GM19438 (cell line): ENCODE results near the gene SPIRE1.

Experiments used
- ATAC-seq: cut with Tn5 transposase; IDR thresholded peaks from one replicate; pipeline ENCODE4 v1.9.1; 2021; ENCODE audit warnings: low read depth; ENCODE audit not compliant: unreplicated experiment

SPIRE1 gene

DNA sequence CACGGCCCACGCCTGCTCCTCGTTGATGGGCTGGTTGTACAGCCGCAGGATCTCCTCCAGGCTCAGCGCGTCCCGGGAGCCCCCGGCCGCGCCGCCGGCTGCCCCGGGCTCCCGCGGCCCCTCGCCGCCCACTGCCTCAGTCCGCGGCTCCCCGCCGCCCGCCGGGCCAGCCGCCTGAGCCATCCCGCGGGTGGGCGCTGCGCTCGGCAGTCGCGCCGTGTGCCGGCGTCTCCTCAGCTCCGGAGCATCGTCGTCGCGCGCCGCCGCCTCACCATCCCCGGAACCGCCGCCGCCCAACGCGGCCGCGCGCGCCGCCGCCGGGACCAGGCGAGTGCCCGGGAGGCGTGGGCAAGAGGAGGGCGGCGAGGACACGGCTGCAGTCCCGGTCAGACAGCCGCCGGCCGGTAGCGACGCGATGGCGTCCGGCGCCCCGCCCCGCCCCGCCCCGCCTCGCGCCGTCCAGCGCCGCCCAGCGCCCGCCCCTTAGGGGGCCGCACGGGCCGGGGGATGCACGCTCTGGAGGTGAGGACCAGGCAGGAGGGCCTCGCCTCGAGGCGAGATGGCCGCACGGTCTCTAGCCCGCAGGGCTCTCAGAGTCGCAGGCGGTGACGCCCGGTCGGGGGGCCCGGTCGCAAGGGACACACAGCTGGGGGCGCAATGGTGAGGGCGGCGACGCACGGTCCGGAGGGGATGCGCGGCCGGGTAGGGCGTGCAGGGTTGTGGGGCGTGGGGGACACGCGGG lies at the start of gene SPIRE1:
Gene SPIRE1 (minus strand): TSS at position 424 of the 742 bp plus-strand sequence. CDS start 241 bp downstream, at position 183.
- ATAC-seq: peak; percentile 67

DNA sequence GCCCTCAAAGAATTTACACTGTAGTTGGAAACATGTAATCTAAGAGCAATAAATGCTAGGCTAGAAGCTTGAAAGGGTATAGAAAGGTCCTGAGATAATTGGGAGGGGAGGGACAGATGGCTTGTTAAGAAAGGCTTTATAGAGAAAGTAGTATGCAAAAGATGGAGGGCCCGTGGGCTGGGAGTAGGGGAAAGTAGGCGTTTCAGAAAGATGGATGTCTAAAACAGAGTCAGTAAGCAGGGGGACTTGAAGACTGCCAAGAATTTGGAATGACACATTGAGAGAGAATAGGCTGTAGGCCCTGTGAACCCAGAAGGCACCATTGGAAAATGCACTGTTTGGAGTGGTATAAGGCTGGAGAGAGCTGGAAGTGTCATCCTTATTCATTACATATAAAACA lies 45.8 kb upstream of the SPIRE1 start:
- no peak for ATAC-seq

DNA sequence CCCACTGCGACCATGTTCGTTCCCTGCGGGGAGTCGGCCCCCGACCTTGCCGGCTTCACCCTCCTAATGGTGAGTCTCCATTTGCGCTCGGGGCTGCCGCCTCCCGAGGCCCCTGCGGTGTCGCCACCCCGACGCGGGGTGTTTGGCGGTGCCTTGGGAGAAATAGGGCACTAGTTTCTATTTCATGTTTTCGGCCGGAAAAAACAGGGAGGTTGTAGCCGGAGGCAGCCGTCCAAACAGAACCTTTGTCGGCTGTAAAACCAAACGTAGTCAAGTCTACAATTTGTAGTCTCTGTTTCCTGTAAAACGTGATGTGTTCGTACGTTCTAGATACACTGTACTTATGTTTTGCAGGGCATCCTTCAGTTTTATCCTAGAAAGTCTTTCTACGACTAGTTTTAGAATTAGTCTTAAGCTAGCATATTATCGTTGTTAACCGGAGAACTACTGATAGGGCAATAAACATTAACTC lies 45.2 kb upstream of the SPIRE1 start:
- peak; percentile 41 for ATAC-seq

DNA sequence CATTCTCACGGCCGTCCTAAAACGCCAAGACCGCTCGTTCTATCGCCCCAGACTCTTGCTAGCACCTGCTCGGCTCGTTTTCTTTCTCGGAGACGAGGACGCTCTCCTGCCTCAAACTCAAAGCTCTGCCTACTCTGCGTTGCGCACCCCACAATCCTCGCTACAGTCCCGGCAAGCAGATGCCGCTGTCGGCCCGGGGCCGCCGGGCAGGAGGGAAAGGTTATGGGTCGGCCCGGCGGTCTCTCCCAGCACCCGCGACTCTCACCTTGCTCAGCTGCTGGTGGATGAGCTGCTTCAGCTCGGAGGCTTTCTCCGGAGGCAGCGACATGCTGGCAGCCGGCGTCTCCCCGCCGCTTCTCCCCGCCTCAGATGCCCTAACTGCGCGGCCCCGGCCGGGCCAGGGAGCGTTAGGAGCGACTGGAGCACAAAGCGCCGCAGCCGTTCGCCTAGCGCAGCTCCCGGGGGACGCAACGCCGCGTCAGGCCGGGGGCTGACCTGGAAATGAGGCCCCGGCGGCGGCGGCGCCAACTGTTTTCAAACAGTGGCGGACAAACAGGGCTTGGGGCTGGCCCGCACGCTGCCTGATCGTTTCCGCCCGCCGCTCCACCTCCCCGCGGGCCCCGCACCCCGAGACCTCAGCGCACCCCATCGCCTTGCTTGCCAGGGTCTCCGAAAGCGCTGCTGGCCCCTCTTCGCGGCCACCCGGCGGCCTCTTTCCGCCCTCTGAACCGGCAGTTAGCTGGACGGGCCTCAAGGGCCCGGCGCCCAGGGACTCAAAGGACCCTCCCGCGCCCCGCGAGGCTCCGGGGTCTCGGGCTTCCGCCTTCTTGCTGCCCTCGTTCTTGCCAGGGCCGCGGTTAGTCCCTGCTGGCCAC lies 44.6 kb upstream of the SPIRE1 start, which contains the start of the genes CEP76 and PSMG2:
Gene CEP76 (minus strand): TSS at position 503 of the 875 bp plus-strand sequence. CDS start 175 bp downstream, at position 328.
Gene PSMG2 (plus strand): TSS at position 822 of the 875 bp plus-strand sequence. CDS start 66 bp downstream, outside the sequence.
- ATAC-seq: peak; percentile 79

DNA sequence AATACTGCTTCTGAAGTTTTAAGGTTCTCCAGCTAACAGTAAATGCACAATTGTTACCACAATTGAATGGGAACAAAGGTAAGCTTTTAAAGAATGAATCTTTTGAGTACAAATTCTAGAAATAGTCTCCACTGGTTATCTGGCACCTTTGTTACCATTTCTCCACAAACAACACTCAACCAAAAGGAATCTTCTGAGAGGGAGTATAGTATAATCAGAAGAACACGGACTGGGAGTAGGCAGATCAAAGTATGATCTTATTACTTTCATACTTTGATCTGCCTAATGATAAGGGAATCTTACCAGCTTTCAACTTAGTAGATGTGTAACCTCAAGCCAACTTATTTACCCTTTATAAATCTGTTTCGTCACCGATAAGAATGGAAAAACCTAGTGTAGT lies 43.3 kb upstream of the SPIRE1 start:
- no peak for ATAC-seq

DNA sequence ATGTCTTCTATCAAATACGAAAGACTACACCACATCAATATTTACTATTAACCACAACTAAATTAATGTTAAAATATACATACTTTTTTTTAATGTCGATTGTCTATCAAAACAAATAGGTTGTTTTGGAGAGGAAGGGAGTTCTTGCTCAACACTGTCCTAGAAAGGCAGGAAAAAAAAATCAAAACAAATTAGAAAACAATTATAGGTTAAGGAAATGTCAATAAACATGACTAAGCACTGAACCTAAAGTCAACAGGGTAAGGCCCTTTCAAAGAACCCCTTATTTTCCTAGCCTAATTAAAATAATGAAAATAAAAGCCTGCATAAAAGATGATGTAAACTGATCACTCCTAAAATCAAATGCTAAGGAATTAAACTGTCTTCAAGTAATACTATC lies 41.8 kb upstream of the SPIRE1 start:
- ATAC-seq: no peak

DNA sequence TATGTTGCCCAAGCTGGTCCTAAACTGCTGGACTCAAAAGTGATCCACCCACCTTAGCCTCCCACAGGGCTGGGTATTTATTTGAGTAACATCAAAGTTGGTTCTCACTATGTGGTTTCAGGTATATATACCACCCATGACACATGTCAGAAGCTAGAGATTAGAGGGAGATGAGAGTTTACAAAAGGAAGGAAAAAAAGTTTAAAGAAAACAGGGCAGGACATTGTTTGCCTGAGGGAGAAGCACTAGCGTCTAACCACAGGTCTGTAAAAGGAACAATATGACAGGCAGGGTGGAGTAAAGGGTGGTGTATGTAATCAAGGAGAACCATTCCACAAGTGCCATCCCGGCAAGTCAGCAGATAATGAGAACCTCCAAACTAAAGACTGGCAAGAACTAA lies 36.1 kb upstream of the SPIRE1 start:
- ATAC-seq: no peak

DNA sequence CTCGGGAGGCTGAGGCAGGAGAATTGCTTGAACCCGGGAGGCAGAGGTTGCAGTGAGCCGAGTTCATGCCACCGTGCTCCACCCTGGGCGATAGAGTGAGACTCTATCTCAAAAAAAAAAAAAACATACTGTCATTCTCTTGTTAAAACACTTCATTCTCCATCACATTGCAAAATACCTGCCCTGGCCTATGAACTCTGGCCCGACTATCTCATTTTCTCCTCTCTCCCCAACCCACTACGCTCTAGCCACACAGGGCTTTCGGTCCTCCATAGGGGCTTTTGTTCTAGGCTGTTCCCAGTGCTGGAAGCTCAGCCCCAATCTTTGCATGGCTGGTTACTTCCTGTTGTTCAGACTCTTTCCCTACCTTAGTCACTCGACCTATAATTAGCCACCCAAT lies 34.3 kb upstream of the SPIRE1 start:
- ATAC-seq: no peak

DNA sequence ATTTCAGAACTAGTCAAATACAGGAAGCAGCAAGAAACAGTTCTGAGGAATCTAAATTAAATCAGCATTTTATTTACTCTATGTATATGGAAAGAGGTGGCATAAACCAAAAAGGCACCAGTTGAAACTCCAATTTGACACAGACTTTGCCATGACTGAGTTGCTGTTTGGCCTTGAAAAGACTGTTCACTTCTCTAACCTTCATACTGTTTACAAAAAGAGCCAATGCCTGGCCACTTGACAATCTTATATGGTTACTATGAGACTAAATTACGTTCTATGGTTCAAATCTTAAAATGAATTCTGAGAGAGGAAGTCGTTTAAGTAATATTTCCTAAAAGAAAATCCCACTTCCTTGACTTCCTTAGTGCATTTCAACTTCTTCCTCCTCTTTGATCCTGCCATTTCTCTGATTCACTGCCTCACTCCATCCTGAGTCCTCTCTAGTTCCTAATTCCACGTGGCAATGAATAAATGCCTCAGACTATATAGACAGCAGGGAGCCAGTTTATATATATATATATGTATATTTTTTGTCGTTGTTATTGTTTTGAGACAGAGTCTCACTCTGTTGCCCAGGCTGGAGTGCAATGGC lies 31.4 kb upstream of the SPIRE1 start:
- ATAC-seq: no peak

DNA sequence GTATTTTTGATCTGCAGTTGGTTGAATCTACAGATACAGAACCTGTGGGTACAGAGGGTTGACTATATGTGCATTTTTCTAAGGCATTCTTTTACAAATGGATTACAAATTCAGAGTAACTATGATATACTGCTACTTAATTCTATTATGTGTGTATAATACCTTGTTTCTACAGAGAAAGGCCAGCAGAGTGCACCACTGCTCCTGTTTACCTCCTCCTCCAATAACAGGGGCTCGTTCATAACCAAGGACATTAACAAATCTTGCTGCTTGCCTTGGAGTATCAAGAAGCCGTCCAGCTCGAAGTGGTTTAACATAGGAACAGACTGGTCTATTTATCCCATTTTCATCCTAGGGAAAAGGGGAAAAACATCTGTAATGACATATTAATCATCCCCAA lies 28.2 kb upstream of the SPIRE1 start:
- no peak for ATAC-seq

DNA sequence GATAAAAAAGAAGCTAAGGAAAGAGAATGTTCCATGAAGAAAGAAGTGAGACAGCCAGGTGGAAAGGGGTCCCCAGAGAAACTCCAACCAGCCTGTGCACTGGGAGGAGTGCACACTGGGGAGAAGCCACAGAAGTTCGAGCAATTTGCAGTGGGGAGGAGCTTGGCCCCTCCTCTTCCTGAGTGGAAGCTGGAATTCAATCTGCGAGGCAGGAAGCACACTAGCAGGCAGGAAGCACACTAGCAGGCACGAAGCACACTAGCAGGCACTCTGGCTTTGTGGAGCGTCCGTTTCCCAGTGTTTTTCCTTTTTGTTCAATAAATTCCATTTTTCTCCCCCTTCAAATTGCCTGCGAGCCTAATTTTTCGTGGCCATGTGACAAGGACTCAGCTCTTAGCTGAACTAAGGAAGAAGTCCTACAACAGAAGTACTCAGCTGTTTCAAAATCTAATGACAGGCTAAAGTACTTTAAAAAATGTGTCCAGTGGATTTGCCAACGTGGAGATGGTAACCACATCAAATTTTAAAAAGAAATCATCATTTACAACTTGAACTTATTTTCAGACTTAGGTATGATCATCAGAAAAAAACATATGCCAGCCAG lies 21.4 kb upstream of the SPIRE1 start:
- no peak for ATAC-seq

DNA sequence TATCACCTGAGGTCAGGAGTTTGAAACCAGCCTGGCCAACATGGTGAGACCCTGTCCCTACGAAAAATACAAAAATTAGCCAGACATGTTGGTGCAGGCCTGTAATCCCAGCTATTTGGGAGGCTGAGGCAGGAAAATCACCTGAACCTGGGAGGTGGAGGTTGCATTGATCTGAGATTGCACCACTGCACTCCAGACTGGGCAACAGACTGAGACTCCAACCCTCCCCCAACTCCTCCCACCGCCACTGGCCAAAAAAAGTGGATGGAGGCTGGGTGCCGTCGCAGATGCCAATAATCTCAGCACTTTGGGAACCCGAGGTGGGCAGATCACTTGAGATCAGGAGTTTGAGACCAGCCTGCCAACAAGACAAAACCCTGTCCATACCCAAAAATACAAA lies 10.1 kb upstream of the SPIRE1 start:
- ATAC-seq: no peak

DNA sequence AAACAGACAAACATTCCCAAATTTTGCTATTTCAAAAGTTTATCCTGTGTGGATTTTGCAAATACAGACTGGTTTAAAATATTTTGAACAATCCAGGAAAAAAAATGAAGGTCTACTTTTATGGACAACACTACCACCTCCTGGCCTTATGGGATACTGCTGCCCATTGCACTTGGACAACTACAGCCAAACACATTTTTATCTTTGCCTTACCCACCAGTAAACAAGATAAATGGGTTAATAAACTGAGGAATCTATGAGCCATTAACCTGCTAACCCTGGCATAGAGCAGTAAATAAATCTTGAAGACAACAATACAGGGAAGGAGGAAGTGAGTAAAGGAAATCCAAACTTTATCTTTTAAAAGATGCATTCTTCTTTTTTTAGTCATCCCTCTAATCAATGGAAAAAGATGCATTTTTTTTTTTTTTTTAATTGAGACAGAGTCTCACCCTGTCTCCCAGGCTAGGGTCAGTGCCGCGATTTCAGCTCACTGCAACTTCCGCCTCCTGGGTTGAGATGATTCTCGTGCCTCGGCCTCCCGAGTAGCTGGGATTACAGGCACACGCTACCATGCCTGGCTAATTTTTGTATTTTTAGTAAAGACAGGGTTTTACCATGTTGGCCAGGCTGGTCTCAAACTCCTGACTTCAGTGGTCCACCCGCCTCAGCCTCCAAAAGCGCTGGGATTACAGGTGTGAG lies 2.1 kb upstream of the SPIRE1 start:
- no peak for ATAC-seq

DNA sequence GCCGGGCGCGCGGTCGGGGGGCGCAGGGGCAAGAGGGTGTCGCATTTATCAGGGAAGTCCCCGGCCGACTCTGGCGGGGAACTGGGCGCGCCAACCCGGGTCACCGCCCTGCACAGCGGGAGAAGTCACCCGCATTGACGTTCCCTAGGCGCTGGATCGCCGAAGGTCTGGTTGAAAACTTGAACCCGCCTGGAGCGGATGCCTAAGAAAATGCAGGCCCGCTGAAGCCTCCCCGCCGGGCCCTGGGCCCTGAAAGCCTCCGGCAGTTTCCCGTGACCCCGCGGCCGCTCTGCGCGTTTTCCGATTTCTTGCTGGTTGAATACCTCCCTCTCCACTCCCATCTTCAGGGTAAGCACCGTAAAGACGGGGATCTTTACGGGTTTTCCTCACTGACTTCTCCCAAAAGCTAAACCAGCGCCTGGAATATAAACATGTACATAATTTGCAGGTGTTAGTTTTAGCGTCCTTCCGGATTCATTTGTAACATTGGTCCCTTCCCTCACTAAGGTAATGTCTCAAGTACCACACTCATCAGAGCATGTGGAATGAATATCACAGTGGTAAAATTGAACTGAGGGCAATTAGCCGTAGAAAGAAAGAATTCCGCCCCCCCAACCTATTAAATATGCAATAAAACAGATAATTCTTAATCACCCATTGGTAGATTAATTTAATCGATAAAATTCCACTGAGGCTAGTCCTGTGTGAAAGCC lies 675 bp upstream of the SPIRE1 start:
- ATAC-seq: peak; percentile 22

DNA sequence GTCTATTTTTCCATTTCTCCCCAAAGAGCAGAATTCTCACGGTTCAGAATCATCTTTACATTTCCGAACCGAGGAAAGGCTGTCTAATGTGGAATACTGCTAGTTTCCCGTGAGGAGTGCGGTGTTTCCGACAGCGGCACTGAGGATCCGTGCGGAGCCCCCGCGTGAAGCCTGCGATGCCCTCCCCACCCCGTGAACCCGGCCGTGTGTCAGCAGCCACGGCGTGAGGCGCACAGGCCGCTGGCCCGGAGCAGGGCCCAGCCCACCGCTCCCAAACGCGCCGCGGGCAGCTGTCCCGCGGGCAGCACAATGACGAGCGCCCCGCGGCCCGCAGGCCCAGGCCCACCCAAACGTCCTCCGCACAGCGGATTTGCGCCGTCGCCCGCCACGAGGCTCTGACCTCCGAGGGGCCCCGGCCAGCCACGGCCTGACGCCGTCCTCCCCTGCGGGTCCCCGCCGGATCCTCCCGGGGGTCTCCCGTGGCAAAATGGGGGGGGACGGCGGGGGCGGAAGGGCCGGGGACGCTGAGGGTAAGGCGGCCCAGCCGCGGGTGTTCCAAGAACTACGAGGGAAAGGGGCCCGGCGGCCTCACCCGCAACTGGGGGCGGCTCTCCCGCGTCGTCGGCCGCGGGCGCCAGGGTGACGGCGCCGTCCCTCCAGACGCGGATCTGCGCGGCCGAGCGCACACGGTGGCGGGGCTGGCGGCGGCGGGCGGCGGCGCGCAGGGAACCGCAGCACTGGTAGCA lies 796 bp downstream of the SPIRE1 start:
- peak; percentile 35 for ATAC-seq

DNA sequence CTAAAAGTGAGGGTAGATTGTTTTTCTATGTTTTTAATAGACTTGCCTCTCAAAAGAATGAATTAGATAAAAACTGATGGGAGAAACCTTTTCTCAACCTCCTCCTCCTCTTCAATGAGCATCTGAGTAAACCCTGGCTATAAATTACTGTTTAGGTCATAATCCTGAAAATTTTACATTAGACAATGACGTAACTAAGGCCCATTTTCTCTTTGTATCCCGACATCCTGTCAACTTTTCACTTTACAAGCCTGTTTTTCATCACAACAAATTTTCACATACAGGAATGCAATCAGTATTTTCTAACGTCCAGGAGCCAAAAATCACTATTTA lies 1.3 kb downstream of the SPIRE1 start:
- no peak for ATAC-seq

DNA sequence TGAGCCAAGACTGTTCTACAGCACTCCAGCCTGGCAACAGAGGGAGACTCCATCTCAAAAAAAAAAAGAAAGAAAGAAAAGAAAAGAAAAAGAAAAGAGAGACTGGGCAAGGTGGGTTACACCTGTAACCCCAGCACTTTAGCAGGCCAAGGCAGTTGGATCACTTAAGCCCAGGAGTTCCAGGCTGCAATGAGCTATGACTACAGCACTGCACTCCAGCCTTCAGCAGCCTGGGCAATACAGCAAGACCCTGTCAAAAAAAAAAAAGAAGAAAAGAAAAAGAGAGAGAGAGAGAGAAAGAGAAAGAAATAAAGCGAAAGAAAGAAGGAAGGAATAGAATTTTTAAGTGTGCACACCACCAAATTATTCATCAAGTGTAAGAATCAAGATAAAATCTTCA lies 2.9 kb downstream of the SPIRE1 start:
- no peak for ATAC-seq

DNA sequence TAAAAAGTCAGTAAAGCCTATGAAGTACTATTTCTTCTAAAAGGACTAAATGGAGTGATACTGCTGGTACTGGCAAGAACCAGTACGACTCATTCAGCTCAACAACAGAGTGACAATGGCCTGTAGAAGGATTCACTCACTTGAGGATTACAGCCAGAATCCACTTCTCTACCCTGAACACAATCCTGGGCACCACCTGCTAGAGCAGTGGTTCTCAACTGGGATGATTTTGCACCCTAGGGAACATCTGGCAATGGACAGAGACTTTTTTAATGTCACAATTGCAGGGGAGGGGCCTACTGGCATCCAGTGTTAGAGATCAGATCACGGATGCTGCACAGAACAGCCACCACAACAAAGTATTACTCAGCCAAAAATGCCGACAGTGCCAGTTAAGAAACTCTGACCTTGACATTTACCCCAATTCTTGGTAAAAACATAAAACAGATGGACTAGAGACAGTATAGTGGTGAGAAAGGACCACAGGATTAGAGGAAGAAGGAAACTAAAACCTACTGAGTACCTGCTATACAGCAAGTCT lies 5.0 kb downstream of the SPIRE1 start:
- no peak for ATAC-seq

DNA sequence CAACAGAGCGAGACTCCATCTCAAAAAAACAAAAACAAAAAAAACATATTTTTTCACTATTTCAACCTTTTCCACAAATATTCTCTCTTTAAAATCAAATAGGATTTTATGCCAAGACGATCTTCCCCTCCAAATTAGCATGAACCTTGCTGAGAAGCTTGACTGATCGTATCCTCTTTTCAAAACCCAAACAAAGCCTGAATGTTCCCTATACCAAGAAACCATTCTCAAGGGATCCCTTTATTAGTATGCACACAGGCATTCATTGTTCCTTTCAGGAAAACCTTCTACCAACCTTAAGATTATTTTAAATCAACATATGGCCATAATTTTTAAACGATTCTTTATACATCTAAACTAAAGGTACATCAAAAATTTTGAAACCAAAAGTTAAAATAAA lies 6.3 kb downstream of the SPIRE1 start:
- no peak for ATAC-seq
